ENCODE measurements around the gene STAU1.
"Not testable (repeated sequence)": the region's sequence is repeated elsewhere in the genome, so short reads cannot be mapped to it uniquely, and the experiment has no call there.

STAU1 gene

GRCh38 chr20:49112596-49113274 lies 75.4 kb downstream of the STAU1 start:
- no peak for DNase-seq

- no peak for DNase-seq
These were observed 77.1 kb downstream of the STAU1 start for GRCh38 chr20:49110767-49111694.

GRCh38 chr20:49106328-49106727 lies 81.8 kb downstream of the STAU1 start:
- no peak for DNase-seq

- DNase-seq = not testable (repeated sequence)
These were observed 83.1 kb downstream of the STAU1 start for GRCh38 chr20:49104979-49105547.

GRCh38 chr20:49104365-49104648 lies 83.8 kb downstream of the STAU1 start:
- no peak for DNase-seq

- DNase-seq = no peak
These were observed 84.3 kb downstream of the STAU1 start for GRCh38 chr20:49103647-49104364.

- DNase-seq = no peak
These were observed 85.1 kb downstream of the STAU1 start for GRCh38 chr20:49103019-49103418.

GRCh38 chr20:49100972-49101371 lies 87.2 kb downstream of the STAU1 start:
- peak; percentile 43 for DNase-seq

- DNase-seq = not testable (repeated sequence)
These were observed 87.8 kb downstream of the STAU1 start for GRCh38 chr20:49100292-49100691.

- no peak for DNase-seq
These were observed 89.1 kb downstream of the STAU1 start for GRCh38 chr20:49099011-49099410.

- no peak for DNase-seq
These were observed 90.0 kb downstream of the STAU1 start for GRCh38 chr20:49098136-49098535.

GRCh38 chr20:49097159-49097558 lies 91.0 kb downstream of the STAU1 start:
- no peak for DNase-seq

GRCh38 chr20:49096203-49096730 lies 91.9 kb downstream of the STAU1 start:
- no peak for DNase-seq

GRCh38 chr20:49091762-49092161 lies 96.4 kb downstream of the STAU1 start:
- DNase-seq = no peak

- no peak for DNase-seq
These were observed 97.0 kb downstream of the STAU1 start for GRCh38 chr20:49091104-49091503.

GRCh38 chr20:49082295-49082694 lies 105.8 kb downstream of the STAU1 start:
- not testable (repeated sequence) for DNase-seq

- DNase-seq = no peak
These were observed 109.8 kb downstream of the STAU1 start for GRCh38 chr20:49078310-49078709.

GRCh38 chr20:49074521-49074920 lies 113.6 kb downstream of the STAU1 start:
- no peak for DNase-seq
